GOT3 (cell line): ENCODE data around the gene HHIPL1.

Source experiments
- DNase-seq: peaks from one replicate; lab custom pipeline; 2025; ENCODE audit warnings: mixed read lengths; lab: John Stamatoyannopoulos, UW

The HHIPL1 gene

GRCh38 chr14:99690636-99691035, 45.7 kb downstream of the HHIPL1 start:
- no peak for DNase-seq

DNA sequence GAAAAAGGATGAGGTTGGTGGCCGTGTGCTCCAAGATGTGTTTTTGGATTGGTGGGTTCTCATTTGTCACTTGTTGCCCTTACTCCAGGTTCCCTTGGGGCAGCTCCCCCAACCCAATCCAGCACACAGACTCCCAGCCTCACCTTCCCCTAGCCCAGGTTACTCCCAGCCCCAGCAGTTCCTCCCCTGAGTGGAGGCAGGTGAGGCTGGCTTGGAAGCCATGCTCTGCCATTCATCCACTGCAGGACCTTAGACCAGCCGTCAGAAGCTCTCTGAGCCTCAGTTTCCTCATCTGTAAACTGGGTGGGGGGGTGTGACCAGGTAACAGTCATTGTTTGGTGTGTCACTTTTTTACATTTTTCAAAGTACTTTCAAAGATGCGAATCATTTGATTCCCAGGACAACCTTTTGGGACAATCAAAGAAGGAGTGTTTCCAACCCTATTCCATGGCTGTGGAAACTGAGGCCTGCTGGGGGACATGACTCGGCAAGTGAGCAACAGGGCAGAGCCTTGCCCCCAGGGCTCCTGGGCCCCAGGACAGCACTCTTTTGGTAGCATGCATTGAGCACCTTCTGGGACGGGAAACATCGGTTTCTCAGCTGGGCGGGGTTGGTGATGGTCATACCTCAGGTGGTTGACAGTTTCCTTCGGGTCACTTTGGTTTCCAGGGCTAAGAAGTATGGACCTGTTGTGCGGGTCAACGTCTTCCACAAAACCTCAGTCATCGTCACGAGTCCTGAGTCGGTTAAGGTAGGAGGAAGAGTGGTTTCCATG, 46.4 kb downstream of the HHIPL1 start:
- no peak for DNase-seq

DNA sequence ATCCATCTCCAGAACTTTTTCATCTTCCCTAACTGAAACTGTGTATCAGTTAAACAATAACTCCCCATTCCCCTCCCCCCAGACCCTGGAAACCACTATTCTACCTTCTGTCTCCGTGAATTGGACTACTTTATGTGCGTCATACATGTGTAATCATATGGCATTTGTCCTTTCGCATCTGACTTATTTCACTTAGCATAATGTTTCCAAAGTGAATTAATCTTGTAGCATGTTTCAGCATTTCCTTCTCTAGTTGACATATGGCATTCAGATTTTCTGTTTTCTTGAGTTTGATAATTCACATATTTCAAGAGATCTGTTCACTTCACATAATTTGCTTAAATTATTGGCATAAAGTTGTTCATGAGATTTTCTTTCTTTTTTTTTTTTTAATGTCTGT, 49.0 kb downstream of the HHIPL1 start:
- no peak for DNase-seq

DNA sequence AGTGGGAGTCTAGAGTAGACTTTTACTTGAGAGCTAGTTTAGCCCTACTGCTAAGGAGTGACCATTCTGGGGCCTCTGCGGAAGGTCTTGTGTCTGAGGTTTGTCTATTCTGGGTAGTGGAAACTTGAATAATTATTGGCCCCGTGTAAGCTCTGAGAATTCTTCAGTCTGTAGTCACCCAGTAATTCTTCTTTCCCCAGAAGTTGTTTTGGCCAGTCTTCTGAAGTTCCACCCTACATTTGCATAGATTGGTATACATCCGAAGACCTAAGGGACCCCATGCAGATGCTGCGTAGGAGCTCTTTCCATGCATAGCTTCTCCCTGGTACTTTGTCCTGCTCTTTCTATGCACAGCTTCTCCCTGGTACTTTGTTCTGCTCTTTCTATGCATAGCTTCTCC, 52.0 kb downstream of the HHIPL1 start:
- DNase-seq: no peak

DNA sequence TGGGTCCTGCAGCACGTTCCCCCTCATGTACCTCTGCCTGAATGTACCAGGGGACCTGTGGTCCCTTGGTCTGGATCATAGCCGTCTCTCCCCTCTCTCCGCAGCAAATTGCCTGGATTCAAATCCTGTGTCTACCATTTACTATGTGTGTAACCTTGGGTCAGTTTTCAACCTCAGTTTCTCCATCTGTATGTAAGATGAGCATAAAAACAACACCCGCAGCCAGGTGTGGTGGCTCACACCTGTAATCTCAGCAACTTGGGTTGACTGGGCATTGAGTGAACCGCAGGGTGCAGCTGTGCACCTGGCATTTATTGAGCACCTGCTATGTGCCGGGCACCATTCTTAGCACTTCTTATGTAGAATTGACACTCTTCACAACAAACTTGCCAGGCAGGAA, 53.3 kb downstream of the HHIPL1 start:
- DNase-seq: no peak

DNA sequence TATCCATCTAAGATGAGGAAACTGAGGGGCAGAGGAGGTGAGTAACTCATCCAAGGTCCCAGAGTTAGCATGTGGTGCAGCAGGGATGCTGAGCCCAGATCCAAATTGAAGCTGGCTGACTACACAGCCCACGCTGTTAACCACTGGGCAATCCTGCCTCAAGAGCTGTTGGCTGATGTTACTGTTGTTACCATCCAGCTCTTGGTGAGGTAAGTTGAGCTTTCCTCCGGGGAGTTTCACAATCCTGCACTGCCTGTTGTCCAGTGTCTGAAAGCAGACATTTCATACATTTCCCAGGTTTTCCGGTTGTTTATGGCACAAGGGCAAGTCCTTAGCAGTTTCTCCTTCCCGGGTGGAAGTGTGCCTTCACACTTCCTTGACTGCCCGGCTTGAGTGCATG, 53.7 kb downstream of the HHIPL1 start:
- DNase-seq: no peak

DNA sequence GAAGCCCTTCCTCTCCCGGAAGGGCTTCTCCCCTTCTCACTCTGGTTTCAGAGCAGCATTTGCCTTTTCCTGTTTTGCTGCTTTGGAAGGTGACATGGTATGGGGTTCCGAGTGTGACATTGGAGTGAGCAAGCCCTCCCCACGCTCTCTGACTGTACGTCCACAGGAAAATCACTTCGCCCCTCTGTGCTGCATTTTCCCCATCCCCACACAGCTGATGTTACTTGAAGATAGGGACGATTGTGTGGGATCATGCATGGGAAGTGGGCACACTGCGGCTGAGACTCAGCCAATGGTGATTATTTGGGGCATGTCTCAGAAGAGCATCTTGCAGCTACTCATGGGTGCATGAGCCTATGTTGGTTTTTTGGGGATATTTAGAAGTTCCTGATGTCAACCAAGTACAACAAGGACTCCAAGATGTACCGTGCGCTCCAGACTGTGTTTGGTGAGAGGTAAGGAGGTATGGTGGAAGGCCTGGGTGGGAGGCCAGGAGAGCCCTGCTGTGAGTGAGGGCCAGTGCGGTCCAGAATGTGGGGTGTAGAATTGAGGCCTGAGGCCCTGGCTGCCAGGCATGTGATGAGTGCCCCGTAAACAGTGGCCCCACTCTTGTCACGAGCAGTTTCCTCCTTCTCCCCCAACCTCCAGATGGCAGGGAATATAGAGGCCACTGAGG, 54.3 kb downstream of the HHIPL1 start:
- no peak for DNase-seq

DNA sequence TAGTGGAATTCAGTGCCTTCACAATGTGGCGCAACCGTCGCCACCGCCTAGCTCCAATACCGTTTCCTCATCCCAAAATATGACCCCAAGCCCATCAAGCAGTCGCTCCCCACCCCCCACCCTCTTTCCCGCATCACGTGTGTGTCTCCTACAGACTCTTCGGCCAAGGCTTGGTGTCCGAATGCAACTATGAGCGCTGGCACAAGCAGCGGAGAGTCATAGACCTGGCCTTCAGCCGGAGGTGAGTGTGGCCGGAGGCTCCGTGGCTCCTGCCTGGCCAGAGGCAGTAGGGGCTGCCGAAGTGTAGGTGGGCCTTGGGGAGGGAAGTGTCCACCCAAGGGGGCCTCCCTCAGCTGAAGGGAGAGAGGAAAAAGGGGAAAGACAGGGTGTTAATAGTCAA, 54.9 kb downstream of the HHIPL1 start:
- DNase-seq: no peak

DNA sequence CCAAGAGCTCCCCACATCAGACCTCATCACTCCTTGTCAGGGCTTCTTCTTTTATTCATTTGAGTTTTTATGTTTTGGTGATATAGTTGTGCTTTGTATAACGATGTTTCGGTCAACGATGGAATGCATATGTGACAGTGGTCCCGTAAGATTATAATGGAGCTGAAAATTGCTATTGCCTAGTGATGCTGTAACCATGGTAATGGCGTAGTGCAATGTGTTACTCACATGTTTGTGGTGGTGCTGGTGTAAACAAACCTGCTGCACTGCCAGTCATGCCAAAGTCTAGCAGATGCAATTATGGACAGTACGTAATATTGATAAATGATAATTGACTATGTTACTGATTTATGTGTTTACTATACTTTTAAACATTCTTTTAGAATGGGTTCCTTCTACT, 55.5 kb downstream of the HHIPL1 start:
- DNase-seq: no peak

DNA sequence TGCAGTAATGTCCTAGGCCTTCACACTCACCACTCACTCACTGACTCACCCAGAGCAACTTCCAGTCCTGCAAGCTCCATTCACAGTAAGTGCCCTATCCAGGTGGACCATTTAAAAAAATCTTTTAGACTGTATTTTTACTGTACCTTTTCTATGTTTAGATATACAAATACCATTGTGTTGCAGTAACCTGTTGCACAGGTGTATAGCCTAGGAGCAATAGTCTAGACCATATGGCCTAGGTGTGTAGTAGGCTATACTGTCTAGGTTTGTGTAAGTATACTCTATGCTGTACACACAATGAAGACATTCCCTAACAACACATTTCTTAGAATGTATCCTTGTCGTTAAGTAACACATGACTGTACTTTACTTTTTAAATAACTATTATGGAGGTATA, 56.3 kb downstream of the HHIPL1 start:
- no peak for DNase-seq

GRCh38 chr14:99702115-99702514, 57.2 kb downstream of the HHIPL1 start:
- DNase-seq: no peak

DNA sequence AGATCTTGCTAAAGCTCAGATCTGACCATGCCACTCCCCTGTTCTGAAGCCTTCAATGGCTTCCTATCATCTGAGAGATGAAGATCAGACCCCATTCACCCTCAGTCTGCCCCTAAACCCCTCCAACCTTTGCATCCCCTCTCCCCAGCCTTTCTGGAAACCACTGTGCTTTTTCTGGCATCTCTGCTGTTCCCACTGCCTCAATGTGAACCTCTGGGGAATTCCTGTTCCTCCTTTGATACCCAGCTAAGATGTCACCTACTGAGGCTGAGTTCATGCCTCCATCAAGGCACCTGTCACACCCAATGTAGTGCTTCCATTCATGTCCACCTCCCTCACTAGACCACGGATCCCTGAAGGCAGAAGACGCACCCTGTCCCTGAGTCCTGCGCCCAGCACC, 58.5 kb downstream of the HHIPL1 start:
- DNase-seq: no peak

GRCh38 chr14:99704037-99704436, 59.1 kb downstream of the HHIPL1 start:
- no peak for DNase-seq

GRCh38 chr14:99706107-99706900, 61.4 kb downstream of the HHIPL1 start:
- no peak for DNase-seq

DNA sequence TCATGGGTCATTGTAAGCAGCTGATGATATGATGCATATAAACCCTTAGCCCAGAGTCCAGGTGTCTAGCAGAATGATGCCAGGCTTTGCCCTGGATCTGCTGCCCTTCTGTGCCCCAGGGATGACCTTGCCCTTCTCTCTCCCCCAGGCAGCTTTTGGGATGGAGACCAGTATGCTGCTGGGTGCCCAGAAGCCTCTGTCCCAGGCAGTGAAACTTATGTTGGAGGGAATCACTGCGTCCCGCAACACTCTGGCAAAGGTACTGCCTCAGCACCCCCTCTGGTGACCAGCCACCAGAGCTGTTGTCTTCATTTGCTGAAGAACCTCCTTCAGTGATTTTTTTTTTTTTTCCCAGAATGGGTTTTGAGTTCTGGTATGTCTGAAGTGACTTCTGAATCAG, 62.5 kb downstream of the HHIPL1 start:
- DNase-seq: no peak

- no peak for DNase-seq
Measured at GRCh38 chr14:99707921-99708320, 63.0 kb downstream of the HHIPL1 start.

DNA sequence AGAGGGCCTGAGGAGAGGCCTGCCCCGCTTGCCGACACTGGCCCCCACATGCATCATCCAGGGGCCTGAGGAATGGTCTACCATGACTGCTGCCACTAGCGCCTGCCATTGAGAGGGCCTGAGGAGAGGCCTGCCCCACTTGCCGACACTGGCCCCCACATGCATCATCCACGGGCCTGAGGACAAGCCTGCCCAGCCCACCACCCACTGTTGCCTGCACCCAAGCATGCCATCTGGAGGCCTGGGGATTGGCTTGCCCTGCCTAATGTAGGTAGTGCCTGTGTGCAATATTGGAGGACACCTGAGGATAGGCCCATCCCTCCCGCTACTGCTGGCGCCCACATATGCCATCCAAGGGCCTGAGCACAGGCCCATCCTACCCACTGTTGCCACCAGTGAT, 63.5 kb downstream of the HHIPL1 start:
- no peak for DNase-seq

- DNase-seq: no peak
Measured at GRCh38 chr14:99713972-99714371, 69.0 kb downstream of the HHIPL1 start.

DNA sequence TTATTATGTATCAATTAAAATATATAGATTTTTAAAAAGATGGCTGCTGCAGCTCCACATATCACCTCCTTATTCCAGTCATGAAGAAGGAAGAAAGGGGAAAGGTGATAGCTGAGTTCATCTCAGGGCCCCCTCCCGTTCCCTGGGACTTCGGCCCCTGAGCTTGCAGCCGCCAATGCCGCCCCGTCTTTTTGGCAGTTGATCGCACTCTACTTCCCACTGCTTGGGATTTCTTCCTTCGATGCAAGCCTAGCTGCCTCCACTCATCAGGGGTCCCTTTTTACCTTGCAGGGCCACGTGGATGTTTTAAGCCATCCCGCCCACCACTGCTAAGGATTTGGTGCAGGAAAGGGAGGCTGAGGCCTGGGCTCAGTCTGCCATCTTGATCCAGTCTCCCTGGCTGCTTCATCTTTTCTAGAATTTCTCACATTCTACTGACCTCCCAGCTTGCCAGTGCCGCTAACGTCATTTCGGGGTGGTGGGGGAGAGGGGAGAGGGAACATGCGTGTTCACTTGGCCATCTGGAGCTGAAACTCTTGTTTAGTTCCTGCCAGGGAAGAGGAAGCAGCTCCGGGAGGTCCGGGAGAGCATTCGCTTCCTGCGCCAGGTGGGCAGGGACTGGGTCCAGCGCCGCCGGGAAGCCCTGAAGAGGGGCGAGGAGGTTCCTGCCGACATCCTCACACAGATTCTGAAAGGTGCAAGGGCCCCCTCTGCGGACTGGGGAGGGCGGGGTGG, 70.5 kb downstream of the HHIPL1 start:
- DNase-seq: no peak

DNA sequence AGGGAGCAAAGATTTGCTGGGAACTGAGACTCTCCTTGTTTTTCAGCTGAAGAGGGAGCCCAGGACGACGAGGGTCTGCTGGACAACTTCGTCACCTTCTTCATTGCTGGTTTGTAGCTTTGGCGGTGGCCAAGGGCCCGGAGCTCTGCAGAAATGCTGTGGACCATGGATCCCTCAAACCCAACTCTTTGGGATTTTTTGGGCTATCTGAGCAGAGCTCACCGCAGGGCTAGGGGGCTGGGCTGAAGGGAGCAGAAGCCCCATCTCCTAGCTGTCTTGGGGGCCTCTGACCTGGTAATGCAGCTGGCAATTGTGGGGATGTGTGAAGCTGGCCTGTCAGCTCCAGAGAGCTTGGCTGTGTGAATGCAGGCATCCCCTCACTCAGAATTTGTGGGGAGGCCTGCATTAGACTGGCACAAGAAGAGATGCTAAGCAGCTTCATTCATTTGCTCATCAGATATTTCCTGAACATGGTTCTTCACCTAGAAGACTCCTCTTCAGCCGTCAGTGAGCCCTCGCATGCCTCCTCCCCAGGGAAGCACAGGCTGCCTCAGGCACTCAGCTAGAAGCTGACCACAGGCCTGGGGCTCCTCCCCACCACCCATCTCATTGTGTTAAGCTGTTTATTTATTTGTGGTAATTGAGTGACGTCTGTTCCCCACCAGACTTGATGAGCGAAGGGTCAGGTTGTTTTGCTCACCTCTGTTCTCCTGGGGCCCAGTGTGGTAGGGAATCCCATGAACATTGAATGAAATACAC, 71.3 kb downstream of the HHIPL1 start:
- DNase-seq: no peak

DNA sequence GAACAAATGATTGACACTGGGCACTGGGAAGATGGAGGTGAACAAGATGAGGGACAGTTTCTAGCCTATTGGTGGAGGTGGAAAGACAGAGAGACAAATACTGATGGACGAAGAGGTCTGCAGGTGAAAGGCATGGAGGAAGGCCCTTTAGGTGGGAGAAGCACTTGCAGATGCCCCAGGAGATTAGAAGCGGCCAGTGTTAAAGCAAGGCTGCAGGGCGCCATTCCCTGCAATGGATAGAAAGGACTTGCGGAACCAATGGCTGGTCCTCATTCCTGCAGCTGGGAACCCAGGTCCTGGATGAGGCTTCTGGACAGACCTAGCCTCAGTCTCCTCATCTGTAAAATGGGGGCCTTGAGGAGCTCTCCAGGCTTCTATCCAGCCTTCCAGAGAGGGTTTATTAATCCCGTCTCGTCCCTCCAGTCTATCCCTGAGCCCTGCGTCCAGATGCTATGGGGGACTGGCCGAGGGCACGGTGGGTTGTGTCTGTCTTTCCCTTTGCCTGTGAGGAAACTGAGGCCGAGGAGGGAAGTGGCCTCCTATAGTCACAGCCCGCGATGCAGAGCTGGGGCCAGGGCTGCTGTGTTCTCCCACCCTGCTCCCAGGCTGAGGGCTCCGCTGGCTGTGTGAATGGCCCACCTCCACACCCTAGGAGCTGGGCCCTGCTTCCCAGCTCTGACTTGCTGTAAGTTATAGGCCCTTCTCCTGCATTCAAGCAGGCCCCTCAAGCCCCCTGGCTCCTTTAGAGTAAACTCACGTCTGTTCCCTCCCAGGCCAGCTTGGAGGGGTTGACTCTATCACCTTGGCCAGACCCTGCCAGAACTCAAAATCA, 72.1 kb downstream of the HHIPL1 start:
- DNase-seq: no peak
